Measurements from ENCODE around the gene WBP2. TPM values are rescaled to one million over a fixed set of nuclear protein-coding genes. Genes with fewer than 3 reads are reported as not detected.

Gene WBP2
- total and polyA plus RNA-seq, 9 of the 15 experiments (the other 6 are each of a cell fraction or from before 2014, with no cell fraction given), result 2.2 to 74.3 (median 20.0) TPM

DNA sequence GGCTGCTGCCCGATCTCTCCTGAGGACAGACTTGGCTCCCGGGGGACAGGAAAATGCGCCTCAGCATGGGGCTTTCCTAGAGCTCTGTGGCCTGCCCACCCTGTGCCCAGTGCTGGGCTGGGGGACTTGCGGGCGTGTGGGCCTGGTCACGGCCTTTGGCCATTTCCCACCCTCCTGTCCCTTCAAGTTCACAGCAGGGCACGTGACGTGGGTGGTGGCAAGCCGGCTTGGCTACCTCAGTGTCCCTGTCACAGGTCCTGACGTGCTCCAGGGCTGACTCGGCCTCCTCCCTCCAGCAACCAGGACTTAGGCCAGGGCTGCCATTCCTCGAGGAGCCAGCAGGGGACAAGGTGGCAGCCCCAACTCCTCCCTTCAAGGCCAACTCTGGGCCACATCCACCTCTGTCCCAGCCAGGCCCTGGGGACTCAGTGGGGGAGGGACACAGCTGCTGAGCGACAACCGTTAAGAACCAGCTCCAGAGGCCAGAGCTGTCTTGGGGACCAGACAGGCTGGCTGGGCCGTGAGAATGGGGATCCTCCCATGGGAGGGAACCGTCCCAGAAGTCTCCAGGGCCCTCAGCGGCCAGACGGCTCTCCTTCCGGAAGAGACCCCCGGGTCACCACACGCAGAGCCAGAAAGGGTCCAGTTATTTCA lies 9.9 kb downstream of the WBP2 start (continued):
- TF ChIP-seq, protein P1, sequence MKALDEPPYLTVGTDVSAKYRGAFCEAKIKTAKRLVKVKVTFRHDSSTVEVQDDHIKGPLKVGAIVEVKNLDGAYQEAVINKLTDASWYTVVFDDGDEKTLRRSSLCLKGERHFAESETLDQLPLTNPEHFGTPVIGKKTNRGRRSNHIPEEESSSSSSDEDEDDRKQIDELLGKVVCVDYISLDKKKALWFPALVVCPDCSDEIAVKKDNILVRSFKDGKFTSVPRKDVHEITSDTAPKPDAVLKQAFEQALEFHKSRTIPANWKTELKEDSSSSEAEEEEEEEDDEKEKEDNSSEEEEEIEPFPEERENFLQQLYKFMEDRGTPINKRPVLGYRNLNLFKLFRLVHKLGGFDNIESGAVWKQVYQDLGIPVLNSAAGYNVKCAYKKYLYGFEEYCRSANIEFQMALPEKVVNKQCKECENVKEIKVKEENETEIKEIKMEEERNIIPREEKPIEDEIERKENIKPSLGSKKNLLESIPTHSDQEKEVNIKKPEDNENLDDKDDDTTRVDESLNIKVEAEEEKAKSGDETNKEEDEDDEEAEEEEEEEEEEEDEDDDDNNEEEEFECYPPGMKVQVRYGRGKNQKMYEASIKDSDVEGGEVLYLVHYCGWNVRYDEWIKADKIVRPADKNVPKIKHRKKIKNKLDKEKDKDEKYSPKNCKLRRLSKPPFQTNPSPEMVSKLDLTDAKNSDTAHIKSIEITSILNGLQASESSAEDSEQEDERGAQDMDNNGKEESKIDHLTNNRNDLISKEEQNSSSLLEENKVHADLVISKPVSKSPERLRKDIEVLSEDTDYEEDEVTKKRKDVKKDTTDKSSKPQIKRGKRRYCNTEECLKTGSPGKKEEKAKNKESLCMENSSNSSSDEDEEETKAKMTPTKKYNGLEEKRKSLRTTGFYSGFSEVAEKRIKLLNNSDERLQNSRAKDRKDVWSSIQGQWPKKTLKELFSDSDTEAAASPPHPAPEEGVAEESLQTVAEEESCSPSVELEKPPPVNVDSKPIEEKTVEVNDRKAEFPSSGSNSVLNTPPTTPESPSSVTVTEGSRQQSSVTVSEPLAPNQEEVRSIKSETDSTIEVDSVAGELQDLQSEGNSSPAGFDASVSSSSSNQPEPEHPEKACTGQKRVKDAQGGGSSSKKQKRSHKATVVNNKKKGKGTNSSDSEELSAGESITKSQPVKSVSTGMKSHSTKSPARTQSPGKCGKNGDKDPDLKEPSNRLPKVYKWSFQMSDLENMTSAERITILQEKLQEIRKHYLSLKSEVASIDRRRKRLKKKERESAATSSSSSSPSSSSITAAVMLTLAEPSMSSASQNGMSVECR (CRISPR knock-in tag; IDR thresholded peaks at IDR 0.05), result peak; percentile 70
- TF ChIP-seq SRSF3 (IDR thresholded peaks at IDR 0.05; ENCODE audit: insufficient read depth, low read length), result no peak
- peak; percentile 80 for TF ChIP-seq POLR2G (IDR thresholded peaks at IDR 0.05; ENCODE audit: low read depth, low read length)
- TF ChIP-seq, protein P2, sequence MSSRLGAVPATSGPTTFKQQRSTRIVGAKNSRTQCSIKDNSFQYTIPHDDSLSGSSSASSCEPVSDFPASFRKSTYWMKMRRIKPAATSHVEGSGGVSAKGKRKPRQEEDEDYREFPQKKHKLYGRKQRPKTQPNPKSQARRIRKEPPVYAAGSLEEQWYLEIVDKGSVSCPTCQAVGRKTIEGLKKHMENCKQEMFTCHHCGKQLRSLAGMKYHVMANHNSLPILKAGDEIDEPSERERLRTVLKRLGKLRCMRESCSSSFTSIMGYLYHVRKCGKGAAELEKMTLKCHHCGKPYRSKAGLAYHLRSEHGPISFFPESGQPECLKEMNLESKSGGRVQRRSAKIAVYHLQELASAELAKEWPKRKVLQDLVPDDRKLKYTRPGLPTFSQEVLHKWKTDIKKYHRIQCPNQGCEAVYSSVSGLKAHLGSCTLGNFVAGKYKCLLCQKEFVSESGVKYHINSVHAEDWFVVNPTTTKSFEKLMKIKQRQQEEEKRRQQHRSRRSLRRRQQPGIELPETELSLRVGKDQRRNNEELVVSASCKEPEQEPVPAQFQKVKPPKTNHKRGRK (tag; IDR thresholded peaks at IDR 0.05), result no peak
- peak; percentile 15 to 71; a peak in 3 of 4 replicates for TF ChIP-seq TEAD1 (CRISPR knock-in tag; IDR thresholded peaks at IDR 0.05)
- peak; percentile 52 for TF ChIP-seq ZNF384 (IDR thresholded peaks at IDR 0.05; ENCODE audit: low read depth, low read length)
- no peak for TF ChIP-seq TSC22D4 (tag; IDR thresholded peaks at IDR 0.05)
- peak; percentile 95 for TF ChIP-seq XRCC5 (IDR thresholded peaks at IDR 0.05; ENCODE audit: low read depth, low read length)
- no peak for TF ChIP-seq ZNF274 (IDR thresholded peaks at IDR 0.05; ENCODE audit: borderline replicate concordance, low read depth, low read length)
- TF ChIP-seq, protein P3, sequence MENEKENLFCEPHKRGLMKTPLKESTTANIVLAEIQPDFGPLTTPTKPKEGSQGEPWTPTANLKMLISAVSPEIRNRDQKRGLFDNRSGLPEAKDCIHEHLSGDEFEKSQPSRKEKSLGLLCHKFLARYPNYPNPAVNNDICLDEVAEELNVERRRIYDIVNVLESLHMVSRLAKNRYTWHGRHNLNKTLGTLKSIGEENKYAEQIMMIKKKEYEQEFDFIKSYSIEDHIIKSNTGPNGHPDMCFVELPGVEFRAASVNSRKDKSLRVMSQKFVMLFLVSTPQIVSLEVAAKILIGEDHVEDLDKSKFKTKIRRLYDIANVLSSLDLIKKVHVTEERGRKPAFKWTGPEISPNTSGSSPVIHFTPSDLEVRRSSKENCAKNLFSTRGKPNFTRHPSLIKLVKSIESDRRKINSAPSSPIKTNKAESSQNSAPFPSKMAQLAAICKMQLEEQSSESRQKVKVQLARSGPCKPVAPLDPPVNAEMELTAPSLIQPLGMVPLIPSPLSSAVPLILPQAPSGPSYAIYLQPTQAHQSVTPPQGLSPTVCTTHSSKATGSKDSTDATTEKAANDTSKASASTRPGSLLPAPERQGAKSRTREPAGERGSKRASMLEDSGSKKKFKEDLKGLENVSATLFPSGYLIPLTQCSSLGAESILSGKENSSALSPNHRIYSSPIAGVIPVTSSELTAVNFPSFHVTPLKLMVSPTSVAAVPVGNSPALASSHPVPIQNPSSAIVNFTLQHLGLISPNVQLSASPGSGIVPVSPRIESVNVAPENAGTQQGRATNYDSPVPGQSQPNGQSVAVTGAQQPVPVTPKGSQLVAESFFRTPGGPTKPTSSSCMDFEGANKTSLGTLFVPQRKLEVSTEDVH (IDR thresholded peaks at IDR 0.05; ENCODE audit: low read depth, partially characterized antibody), result peak; percentile 49
- TF ChIP-seq NCOR1 (IDR thresholded peaks at IDR 0.05), result peak; percentile 73
- TF ChIP-seq, protein P4, sequence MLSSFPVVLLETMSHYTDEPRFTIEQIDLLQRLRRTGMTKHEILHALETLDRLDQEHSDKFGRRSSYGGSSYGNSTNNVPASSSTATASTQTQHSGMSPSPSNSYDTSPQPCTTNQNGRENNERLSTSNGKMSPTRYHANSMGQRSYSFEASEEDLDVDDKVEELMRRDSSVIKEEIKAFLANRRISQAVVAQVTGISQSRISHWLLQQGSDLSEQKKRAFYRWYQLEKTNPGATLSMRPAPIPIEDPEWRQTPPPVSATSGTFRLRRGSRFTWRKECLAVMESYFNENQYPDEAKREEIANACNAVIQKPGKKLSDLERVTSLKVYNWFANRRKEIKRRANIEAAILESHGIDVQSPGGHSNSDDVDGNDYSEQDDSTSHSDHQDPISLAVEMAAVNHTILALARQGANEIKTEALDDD (IDR thresholded peaks at IDR 0.05), result no peak
- peak; percentile 28 for TF ChIP-seq NEUROD1 (IDR thresholded peaks at IDR 0.05; ENCODE audit: borderline replicate concordance, low read depth, low read length, partially characterized antibody)
- TF ChIP-seq, protein P5, sequence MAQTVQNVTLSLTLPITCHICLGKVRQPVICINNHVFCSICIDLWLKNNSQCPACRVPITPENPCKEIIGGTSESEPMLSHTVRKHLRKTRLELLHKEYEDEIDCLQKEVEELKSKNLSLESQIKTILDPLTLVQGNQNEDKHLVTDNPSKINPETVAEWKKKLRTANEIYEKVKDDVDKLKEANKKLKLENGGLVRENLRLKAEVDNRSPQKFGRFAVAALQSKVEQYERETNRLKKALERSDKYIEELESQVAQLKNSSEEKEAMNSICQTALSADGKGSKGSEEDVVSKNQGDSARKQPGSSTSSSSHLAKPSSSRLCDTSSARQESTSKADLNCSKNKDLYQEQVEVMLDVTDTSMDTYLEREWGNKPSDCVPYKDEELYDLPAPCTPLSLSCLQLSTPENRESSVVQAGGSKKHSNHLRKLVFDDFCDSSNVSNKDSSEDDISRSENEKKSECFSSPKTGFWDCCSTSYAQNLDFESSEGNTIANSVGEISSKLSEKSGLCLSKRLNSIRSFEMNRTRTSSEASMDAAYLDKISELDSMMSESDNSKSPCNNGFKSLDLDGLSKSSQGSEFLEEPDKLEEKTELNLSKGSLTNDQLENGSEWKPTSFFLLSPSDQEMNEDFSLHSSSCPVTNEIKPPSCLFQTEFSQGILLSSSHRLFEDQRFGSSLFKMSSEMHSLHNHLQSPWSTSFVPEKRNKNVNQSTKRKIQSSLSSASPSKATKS (CRISPR knock-in tag; IDR thresholded peaks at IDR 0.05), result 0 out of 2 replicates have a peak, but pooled peaks have one; percentile 42

All from K562 (cell line).